GM23338 (cell line): ENCODE results near the gene PKNOX2. TPM values are rescaled to one million over a fixed set of nuclear protein-coding genes. Genes with fewer than 3 reads are reported as not detected.

ENCODE experiments used
- ATAC-seq: fragments of 200-7000 bp; cut with Tn5 transposase; 3 replicates; pipeline ENCODE4 v1.9.1; 2020
- DNase-seq: peaks from one replicate; pipeline ENCODE4 v3.0.0-alpha.2; 2015; ENCODE audit warnings: low spot score
- H2AFZ ChIP-seq: fragments of 200-600 bp; sonication (generic); 2 replicates; pipeline ENCODE4 v1.8.0; 2016; ENCODE audit warnings: antibody characterized with exemption, mild to moderate bottlenecking, moderate library complexity
- H3F3A ChIP-seq: fragments of 200-600 bp; sonication (generic); replicated peaks from 2 replicates; pipeline ENCODE4 v1.8.0; 2017; ENCODE audit warnings: antibody characterized with exemption, mixed run types, low read depth
- H3K27ac ChIP-seq: fragments of 200-600 bp; sonication (generic); 2 replicates; pipeline ENCODE4 v1.6.1; 2016; ENCODE audit warnings: low read depth
- H3K27me3 ChIP-seq: fragments of 200-600 bp; sonication (generic); 2 replicates; pipeline ENCODE4 v1.8.0; 2016; ENCODE audit warnings: mild to moderate bottlenecking, mixed run types, moderate library complexity; ENCODE audit not compliant: insufficient read depth
- H3K36me3 ChIP-seq: fragments of 200-600 bp; sonication (generic); 2 replicates; pipeline ENCODE4 v1.8.0; 2016; ENCODE audit warnings: mild to moderate bottlenecking; ENCODE audit not compliant: insufficient read depth
- H3K4me1 ChIP-seq: fragments of 200-600 bp; sonication (generic); 2 replicates; pipeline ENCODE4 v1.8.0; 2016; ENCODE audit warnings: mild to moderate bottlenecking, moderate library complexity; ENCODE audit not compliant: insufficient read depth
- H3K4me2 ChIP-seq: fragments of 200-600 bp; sonication (generic); 2 replicates; pipeline ENCODE4 v1.7.1; 2017; ENCODE audit warnings: mixed run types
- H3K4me3 ChIP-seq: fragments of 200-600 bp; sonication (generic); 2 replicates; pipeline ENCODE4 v1.6.1; 2016; ENCODE audit warnings: mixed run types
- H3K79me2 ChIP-seq: fragments of 200-600 bp; sonication (generic); replicated peaks from 2 replicates; pipeline ENCODE4 v1.8.0; 2017; ENCODE audit warnings: mild to moderate bottlenecking; ENCODE audit not compliant: insufficient read depth
- H3K9me2 ChIP-seq: fragments of 200-600 bp; sonication (generic); 2 replicates; pipeline ENCODE4 v1.8.0; 2017; ENCODE audit not compliant: insufficient read depth
- H4K20me1 ChIP-seq: fragments of 200-600 bp; sonication (generic); replicated peaks from 2 replicates; pipeline ENCODE4 v1.8.0; 2017; ENCODE audit warnings: mild to moderate bottlenecking; ENCODE audit not compliant: insufficient read depth
- H3K27ac Mint-ChIP-seq: 2 replicates; pipeline ENCODE4 v1.8.0; 2020; ENCODE audit warnings: inconsistent platforms, mild to moderate bottlenecking, moderate library complexity, mixed read lengths
- H3K27me3 Mint-ChIP-seq: 3 replicates; pipeline ENCODE4 v1.8.0; 2022; ENCODE audit warnings: low read depth, mild to moderate bottlenecking, moderate library complexity, mixed read lengths, inconsistent platforms; ENCODE audit not compliant: insufficient read depth, poor library complexity
- H3K36me3 Mint-ChIP-seq: 3 replicates; pipeline ENCODE4 v1.8.0; 2021; ENCODE audit warnings: low read depth, mild to moderate bottlenecking, inconsistent platforms, moderate library complexity, mixed read lengths
- H3K4me1 Mint-ChIP-seq: 3 replicates; pipeline ENCODE4 v1.8.0; 2020; ENCODE audit warnings: mild to moderate bottlenecking, inconsistent platforms, mixed read lengths
- H3K4me3 Mint-ChIP-seq: 3 replicates; pipeline ENCODE4 v1.8.0; 2021; ENCODE audit warnings: moderate library complexity, mild to moderate bottlenecking, inconsistent platforms, mixed read lengths
- H3K9me3 Mint-ChIP-seq: 3 replicates; pipeline ENCODE4 v1.8.0; 2020; ENCODE audit warnings: moderate library complexity, mild to moderate bottlenecking, inconsistent platforms, mixed read lengths
- CTCF ChIP-seq, 2 experiments: fragments of 200-600 bp in 1 of 2; sonication (generic) in 1 of 2; conservative IDR thresholded peaks; 2 replicates each; pipeline versions ENCODE4 v1.5.1 to v1.6.1; 2016 to 2017; ENCODE audit warnings: antibody characterized with exemption in 2 of 2, low read depth in 2 of 2, mild to moderate bottlenecking in 2 of 2, moderate library complexity in 1 of 2
- ETS1 ChIP-seq: IDR thresholded peaks from 2 replicates; pipeline ENCODE4 v1.6.1; 2016; ENCODE audit warnings: antibody characterized with exemption
- JUNB ChIP-seq: IDR thresholded peaks from one replicate; pipeline ENCODE4 v1.6.1; 2016; ENCODE audit warnings: antibody characterized with exemption; ENCODE audit not compliant: unreplicated experiment
- NANOG ChIP-seq: IDR thresholded peaks from 2 replicates; pipeline ENCODE4 v1.6.1; 2016; ENCODE audit warnings: antibody characterized with exemption, borderline replicate concordance
- POLR2AphosphoS5 ChIP-seq: IDR thresholded peaks from 2 replicates; pipeline ENCODE4 v1.6.1; 2016; ENCODE audit warnings: antibody characterized with exemption, low read depth
- STAT1 ChIP-seq: IDR thresholded peaks from one replicate; pipeline ENCODE4 v1.6.1; 2016; ENCODE audit warnings: antibody characterized with exemption; ENCODE audit not compliant: unreplicated experiment
- ZNF114 ChIP-seq: fragments of 250-450 bp; sonication (Bioruptor Pico); IDR thresholded peaks from 2 replicates; pipeline ENCODE4 v1.5.0; 2020; ENCODE audit warnings: mild to moderate bottlenecking, moderate library complexity
- ZNF331 ChIP-seq: fragments of 250-450 bp; sonication (Bioruptor Pico); IDR thresholded peaks from 2 replicates; pipeline ENCODE4 v1.5.0; 2020; ENCODE audit warnings: low read depth, mild to moderate bottlenecking, moderate library complexity
- polyA plus RNA-seq: library from polyadenylated mRNA; unstranded; fragments of >200 nt; fragmentation: Nextera tagmentation; extraction: Ambion mirVana; gene quantifications from 2 replicates; pipeline ENCODE4 v1.2.1, GENCODE V29; 2016
- total RNA-seq: library from RNA; depleted of rRNA; stranded (reverse); fragments of >200 nt; shearing (Covaris generic); gene quantifications from 2 replicates; pipeline ENCODE4 v1.2.3, GENCODE V29; 2014

The PKNOX2 gene
- total and polyA plus RNA-seq, 2 experiments from 2014 or later, result 0.42 to 0.83 TPM

DNA sequence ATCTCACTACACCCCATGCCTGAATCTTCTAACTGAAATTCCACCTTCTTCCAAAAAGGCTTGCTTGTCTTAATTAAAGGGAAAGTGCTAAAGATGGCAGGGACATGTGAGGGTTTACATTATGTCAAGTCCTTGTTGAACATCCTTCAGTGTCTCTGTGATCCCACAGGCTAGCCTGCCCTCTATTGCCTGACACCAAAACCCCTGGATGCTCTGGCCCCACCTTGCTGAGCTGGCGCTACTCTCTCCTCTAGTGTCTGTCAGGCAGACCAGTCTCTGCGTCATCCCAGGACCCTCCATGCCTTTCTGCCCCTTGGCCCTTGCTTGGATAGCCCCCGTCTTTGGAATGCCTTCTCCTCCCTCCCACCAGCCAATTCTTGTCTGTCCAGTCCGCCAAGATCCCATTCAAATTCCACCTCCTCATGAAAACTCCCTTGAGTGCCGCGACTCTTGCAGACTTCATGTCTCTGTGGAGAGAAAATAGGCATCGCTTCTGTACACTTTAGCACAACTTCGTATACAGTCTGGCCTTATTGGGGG is 69.3 kb downstream of the PKNOX2 start:
- H3K9me2 ChIP-seq, result 0 out of 2 replicates have a peak, but pooled peaks cover 5% of the 10 kb centered on the region
- Mint-ChIP-seq H3K4me3 (no peak overlapping the region; the same call in 2 of the 3 replicates), H3K36me3 (no peaks in the 10 kb centered on the region; the same call in 2 of the 3 replicates), H3K4me1 (peaks cover 33% of the 10 kb centered on the region), H3K9me3 (no peaks in the 10 kb centered on the region), H3K27ac (no peak overlapping the region), H3K27me3 (peaks cover 5% of the 10 kb centered on the region)
- peak; percentile 30 for ATAC-seq
- H2AFZ ChIP-seq, result no peak overlapping the region; the same call in 1 of the 2 replicates
- no peaks in the 10 kb centered on the region for H3K36me3 ChIP-seq
- H3F3A ChIP-seq, result no peaks in the 10 kb centered on the region
- TF ChIP-seq CTCF (conservative IDR thresholded peaks at IDR 0.05; ENCODE audit: low read depth in 2 of 2) (peak in 1 of 2 experiments; percentile 43; a peak in 2 of 4 replicates), JUNB (no peak)
- peaks cover 14% of the 10 kb centered on the region for H3K4me1 ChIP-seq
- no peak overlapping the region for H3K4me3 ChIP-seq
- no peak for DNase-seq
- H3K27me3 ChIP-seq, result no peaks in the 10 kb centered on the region
- no peaks in the 10 kb centered on the region for H3K79me2 ChIP-seq
- H4K20me1 ChIP-seq, result no peaks in the 10 kb centered on the region
- no peak overlapping the region for H3K27ac ChIP-seq
- H3K4me2 ChIP-seq, result no peak overlapping the region

DNA sequence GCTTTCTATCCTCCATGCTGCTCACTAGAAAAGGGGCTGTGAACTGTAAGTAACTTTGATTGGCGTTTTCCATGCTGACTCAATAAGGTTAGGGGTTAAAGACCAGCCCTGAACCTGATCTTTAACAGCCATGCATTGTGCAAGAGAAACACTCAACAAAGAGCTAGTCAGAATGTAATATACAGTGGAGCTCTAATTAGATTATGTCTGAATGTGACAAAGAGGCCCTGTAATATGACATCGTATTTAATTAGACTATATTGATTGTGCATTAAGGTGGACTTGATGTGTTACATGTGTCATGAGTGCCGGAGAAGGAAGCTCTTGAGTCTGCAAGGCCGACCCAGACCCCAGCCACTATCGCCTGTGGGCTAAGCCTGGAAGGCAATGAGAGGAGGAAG is 70.5 kb downstream of the PKNOX2 start:
- Histone ChIP-seq H4K20me1 (no peaks in the 10 kb centered on the region), H3K79me2 (no peaks in the 10 kb centered on the region), H2AFZ (no peak overlapping the region), H3K4me3 (no peak overlapping the region), H3K36me3 (no peaks in the 10 kb centered on the region), H3F3A (no peaks in the 10 kb centered on the region), H3K27ac (no peak overlapping the region), H3K4me1 (peaks cover 17% of the 10 kb centered on the region), H3K9me2 (0 out of 2 replicates have a peak, but pooled peaks cover 5% of the 10 kb centered on the region), H3K27me3 (no peaks in the 10 kb centered on the region), H3K4me2 (no peak overlapping the region)
- no peaks in the 10 kb centered on the region for H3K9me3 Mint-ChIP-seq
- DNase-seq, result no peak
- peaks cover 35% of the 10 kb centered on the region for H3K4me1 Mint-ChIP-seq
- H3K27ac Mint-ChIP-seq, result no peak overlapping the region
- H3K27me3 Mint-ChIP-seq, result peaks cover 6% of the 10 kb centered on the region
- ATAC-seq, result no peak
- no peak overlapping the region for H3K4me3 Mint-ChIP-seq
- H3K36me3 Mint-ChIP-seq, result no peaks in the 10 kb centered on the region; the same call in 2 of the 3 replicates
- no peak for TF ChIP-seq JUNB
- TF ChIP-seq ETS1, result no peak
- TF ChIP-seq NANOG, result no peak
- TF ChIP-seq ZNF114, result no peak
- no peak for TF ChIP-seq POLR2AphosphoS5
- TF ChIP-seq STAT1, result no peak
- TF ChIP-seq CTCF (conservative IDR thresholded peaks at IDR 0.05; ENCODE audit: low read depth in 2 of 2), result no peak
- TF ChIP-seq ZNF331 (CRISPR knock-in tag), result no peak
